ENCODE measurements around the gene NRG2.

The NRG2 gene

DNA sequence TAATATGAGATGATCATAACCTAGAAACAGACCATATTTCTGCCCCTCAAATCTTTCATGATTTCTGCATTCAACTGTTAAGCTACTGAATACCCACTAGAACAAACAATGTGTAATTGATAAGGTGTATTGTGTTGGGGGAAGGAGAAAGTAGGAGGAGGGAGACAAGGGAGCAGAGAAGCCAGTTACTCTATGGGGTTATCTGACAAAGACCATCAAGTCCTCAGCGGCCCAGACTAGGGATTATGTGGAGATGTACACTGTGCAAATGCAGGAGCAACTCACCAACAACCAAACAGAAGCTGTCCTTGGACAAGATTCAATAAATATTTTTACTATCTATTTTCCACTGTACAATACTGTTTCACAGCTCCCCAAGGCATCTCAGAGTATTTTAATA is 2.7 kb downstream of the NRG2 start:
- DNase-seq: no peak

DNA sequence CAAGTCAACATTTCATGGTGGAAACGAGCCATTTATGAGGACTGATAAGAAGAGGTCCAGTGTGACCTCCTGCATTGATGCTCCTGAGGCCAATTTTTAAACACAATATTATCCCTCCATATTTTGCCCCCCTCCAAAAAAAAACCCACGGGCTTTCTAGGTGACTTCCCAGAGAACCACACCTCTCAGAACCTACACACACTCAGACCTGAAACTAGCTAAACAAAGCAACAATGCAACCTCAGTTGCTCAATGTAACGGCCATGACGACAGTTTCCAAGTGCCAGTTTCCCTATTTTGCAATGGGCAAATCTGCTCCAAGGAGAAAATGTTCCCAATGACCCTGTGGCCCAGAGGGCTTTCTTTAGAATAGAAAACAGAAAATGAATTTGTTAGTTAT is 3.5 kb downstream of the NRG2 start:
- DNase-seq: no peak

DNA sequence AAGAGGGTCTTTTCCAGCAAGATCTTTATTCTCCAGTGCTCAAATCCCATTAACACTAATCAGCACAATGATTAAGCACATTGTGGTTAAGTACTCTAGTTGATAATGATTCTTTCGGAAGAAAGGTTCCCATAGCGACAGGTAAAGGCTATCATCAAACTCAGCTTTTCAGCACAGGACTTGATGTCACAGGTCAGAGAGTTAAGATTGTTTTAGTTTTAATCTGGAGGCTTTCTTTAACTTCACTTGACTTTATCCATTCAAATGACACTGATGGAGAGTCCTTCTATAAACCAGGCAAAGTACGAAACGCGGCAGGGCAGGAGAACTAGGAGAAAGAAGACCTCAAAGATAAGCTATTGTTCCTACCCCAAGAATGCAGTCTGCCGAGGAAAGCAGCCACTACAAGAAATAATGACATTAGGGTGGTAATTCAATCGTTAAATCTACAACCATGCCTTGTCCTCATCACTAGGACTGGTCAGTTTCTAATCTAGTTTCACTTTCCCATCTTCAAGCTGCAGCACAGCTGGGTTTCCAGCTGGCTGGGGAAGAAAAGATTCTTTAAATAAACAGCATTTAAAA is 4.6 kb downstream of the NRG2 start:
- no peak for DNase-seq

DNA sequence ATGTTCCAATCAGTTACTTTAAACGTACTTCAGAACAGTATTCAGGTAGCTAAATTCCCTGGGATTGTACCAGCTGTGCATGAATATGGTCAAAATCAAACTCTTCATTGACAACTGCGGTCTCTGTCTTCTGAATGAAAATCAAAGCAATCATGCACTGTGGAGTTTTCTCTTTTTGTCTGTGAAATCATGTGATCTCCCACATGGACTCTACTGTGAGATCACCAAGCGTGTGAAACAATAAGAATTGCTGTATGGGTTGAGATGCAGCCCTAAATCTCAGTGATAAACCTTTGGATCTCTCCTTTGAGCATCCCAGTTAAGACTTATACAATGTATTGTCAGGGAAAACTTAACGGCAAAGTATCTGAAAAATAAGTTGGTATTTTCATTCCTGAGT is 6.1 kb downstream of the NRG2 start:
- no peak for DNase-seq

DNA sequence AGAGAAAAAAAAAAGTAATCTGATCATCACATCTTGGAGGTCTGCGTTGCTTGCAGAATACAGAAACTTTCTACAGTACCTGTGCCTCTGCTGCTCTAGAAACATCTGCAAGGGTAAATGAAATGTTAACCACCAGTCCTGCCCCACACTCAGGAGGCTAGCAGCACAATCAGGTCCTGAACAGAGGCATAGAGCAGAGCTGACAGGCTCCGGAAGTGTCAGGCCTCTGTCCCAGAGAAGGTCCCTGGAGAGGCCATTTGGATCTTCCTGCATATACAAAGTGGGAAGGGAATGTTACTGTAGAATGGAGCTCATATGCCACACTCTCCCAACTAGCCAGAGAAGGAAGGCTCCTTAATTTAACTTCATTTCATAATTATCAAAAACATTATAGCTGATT is 7.2 kb downstream of the NRG2 start:
- no peak for DNase-seq

DNA sequence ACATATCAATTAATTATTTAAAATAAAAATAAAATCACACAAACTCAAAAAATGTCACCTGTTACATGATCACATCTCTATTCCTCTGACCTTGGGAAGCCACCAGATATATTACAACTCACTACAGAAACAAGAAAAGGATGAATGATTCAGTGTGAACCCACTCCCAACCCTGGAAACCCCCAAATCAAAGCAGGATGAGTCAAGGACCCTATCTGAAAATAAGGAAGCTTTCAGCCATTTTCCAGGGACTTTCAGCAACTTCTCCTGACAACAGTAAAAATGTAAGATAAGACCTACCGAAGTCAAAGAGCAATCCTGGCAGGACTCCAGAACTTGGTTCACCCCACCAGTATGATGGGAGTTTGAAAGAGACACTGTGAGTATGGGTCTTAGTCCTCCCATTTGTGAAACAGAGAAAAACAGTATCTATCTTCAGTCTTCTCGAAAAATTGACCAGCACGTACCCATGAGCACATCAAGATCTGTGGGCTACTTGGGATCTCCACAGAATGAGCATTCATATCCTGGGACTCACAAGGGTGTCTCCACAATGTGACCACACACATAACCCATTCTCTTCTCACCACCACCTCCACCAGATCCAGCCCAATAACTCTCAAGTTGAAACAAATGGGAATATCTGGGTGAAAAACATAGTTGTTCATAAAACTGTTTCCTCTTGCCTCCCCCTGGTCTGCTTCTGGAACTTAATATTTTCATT is 9.9 kb downstream of the NRG2 start:
- DNase-seq: no peak

DNA sequence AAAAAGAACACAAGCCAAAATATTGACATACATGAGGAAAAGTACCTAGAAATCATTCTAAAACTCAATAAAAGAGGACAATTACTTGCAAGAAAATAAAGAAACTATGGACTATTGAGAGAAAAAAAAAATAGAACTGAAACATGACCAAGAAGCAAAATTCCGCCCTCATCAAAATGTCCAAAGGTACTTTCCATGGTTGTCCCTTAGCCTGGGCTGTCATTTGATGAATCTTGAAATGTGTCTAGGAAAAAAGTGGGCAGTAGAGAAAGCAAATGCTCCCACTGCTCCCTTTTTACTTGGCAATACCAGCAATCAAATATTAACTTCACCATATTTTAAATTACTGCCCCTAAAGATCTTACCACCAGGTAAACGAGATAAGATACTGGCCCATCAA is 10.8 kb downstream of the NRG2 start:
- DNase-seq: no peak

DNA sequence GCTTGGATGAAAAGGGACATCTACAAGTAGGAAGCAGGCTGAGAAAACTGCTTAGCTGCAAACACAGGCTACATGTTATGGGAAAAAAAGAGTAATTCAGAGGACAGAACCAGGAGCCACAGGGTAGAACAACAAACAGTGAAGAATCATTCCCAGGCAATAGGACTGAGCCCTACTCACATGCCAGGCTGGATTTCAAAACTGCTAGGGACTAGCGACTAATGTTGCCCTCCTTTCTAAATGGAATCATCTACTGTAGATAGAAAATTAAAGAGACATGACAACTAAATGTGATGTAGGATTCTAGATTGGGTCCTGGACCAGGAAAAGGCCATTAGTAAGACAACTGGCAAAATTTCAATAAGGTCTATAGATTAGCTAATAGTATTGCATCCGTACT is 15.3 kb downstream of the NRG2 start:
- DNase-seq: no peak

DNA sequence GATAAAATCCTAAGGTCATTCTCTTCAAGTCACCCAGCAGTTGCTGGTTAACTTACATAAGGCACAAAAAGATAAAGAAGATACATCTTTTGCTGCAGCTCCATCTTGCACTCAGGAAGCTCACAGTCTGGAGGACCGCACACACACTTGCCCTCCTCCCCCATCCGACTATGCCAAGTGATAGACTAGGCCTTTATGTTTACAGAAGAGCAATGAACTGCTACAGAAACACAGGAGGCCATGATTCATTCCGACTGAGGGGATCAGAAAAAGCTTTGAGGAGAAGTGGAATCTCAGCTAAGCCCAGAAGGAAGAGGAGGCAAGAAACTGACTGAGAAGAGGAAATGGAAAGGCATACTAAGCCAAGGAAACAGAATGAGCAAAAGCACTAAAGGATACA is 17.4 kb downstream of the NRG2 start:
- DNase-seq: no peak

DNA sequence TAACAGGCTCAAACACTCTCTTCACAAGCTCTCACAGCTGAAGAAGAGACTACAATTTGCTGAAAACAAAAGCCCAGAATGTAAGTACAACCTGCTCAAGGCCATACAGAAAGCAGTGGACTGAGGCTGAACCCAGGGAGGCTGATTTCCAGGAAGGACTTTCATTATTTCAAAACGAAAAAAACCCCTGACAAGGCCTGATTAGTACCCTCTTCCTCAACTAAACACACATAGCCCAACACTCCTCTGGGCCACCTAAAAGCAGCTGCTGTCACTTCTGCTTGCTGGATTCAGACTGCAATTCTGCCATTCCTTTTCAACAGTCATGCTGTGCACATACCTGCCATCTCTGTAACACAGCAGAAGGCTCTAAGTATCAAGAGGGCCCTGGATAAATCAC is 18.2 kb downstream of the NRG2 start:
- no peak for DNase-seq

DNA sequence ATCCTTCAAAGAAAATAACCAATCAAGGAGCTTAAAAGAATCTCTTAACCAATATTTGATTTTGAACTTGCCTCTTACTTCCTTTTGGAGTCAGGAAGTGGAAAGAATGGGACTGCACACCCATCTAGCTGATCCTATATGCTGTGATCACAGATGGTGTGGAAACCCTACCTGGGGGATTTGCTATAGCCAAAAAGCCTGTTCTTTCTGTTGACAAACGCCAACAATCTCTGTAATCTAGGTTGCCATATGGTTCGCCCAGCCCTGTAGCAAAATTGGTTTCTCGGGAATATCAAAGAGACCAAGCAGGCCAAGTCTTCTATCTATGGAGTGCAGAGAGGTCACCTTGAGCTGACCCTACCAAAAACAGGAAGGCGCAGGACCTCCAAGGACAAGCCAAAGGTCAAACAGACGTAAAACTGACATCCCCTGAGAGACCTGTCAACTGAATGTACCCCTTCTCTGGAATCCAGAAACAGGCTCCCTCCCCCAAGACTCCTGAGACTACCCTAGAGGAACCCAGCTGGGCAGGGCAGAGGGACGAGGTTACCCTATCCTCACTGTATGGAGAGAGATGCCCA is 19.4 kb downstream of the NRG2 start:
- no peak for DNase-seq

DNA sequence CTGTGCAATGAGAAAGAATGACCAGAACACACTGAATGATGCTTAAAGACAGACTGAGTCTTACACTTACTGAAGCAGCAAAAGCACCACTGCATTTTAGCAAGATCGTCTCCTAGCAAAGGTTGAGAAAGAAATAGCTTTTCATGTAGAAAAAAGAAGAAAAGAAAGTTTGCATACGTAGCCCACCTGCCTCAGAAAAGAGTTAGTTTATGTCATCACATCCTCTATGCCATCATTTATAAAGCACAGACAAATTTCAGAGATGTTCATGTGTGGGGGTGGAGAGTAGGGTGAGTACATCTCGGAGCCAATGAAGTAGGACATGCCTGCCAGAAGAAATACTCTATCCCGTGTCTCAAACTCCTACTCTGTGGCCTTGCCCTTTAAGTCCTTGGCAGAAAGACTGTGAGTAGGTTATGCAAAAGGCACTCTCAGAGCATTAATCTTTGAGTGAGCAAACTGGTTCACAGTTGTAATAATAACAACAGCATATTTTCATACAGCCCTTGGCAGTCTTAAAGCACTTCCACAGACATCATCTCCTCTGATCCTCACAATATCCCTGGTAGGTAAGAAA is 22.4 kb downstream of the NRG2 start:
- no peak for DNase-seq

DNA sequence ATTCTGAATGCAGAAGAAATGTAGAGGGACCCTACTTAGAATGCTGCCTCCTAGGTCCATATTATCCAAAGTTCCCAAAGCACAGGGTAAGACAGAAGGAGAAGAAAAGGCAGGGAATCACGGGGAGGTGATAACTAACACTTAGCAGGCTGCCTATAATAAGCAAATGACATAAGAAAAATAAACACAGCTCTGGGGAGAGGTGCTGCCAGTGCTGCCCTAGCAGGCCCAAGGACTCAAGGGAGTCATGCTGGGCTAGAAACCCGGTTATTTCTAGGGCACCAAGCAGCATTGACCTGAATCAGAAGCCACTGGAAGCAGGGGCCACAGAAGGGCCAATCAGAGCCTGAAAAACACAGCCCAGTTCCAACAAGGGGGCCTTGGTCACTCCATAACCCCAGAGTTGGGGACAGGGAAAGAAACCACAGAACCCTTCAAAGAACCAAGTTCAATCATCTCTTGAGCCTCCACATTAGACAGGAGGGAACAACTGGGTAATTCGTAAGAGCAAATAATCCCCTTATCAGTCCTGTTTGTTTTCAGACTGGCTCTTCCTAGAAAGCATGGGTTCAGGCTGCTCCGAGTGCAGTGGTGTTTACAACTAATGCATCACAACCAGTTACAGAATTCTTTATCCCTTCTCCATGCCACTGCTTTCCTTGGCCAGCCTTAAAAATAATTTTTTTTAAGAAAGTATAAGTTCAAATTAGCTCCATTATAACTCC is 24.0 kb downstream of the NRG2 start:
- DNase-seq: no peak

DNA sequence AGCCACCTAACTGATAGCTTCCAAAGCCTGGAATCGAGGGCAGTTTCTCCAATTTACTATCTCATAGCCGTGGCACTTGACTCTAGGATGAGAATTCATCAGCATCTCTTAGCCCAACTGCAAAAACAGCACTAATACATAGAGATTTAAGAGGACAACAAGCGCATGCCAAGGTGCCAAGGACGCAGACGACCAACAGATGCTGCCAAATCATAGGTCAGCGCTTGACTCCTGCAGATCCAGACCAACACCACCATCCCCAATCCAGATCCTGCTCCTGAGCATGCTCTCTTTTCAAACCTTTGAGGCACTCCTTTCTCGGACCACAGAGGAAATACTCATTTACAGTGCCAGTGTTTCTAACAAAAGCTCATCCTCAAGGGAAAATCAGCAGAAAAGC is 24.6 kb downstream of the NRG2 start:
- DNase-seq: no peak

DNA sequence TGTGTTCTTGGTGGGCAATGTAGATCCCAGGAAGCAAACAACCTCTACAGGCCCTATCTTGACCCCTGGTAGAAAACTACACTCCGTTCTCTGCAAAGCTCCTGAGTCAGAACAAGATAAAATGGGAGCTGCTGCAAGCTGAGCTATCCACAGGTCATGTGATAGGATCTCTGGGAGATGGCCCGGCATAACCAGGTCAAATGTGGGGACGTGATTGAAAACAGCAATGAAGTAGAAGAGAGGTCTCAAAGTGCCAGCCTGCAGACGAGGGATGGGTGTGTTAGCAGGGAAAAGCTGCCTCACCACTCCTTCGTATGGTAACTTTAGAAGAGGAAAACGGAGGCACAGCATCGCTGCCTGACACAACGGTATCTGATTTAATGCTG is 25.0 kb downstream of the NRG2 start:
- DNase-seq: no peak

DNA sequence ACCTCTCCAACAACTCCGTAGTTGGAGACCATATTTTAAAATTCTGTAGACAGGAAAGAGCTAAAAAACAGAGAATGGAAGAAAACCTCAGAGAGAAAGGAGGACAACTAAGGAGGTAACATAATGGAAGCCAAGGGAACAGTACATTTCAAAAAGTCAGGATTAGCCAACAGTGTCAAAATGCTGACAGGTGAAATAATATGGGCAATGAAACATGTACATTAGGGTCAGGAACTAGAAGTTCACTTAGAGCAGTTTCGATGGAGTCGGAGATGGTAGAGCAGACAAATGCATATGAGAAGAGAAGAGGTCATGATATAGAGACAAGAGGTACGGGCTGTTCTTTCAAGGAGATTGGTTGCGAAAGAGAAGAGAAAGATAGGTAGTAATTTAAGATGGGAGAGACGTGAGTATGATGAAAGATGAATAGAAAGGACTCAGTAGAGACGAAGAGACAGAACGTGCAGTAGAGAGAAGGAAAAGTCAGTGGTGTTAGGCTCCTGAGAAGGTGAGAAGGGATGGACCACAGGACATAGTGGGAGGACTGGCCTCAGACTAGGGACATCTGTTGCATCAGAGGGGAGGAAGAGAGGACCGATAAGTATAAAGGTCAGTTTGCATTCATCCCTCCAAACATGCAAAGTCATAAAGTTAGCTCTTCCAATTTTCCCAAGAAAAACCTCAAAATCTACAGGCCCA is 25.6 kb downstream of the NRG2 start:
- no peak for DNase-seq

DNA sequence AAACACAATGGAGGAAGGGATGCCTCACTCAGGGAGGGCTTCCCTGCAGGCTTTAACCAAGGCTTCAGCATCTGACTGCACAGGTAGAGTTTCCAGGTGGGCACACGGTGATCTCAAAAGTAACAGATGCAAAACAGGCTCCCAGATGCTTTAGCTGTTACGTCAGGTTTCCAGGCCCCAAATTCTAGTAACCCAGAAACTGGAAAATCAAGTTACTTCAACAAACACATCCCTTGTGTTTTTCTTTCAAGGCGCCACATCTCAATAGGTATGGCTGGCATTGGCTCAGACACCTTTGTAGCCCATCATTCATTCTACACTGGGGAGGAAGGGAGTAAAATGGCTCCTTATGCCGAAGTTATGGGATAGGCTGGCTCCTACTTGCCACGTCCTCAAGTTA is 27.4 kb downstream of the NRG2 start:
- DNase-seq: no peak

DNA sequence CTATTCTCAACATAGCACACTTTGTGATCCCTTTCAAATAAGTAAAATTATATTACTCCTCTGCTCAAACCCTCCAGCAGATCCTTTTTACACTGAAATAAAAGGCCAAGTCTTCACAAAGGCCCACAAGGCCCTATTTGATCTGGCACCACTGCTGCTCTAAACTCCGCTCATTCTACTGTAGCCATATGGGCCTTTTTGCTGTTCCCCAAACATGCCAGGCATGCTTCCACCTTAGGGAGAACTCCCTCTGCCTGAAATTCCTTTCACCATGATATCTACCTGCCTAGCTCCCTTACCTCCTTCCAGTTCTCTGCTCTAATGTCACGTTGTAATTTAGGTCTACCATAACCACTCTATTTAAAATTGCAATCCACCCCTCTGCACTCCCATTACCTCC is 28.3 kb downstream of the NRG2 start:
- DNase-seq: no peak

DNA sequence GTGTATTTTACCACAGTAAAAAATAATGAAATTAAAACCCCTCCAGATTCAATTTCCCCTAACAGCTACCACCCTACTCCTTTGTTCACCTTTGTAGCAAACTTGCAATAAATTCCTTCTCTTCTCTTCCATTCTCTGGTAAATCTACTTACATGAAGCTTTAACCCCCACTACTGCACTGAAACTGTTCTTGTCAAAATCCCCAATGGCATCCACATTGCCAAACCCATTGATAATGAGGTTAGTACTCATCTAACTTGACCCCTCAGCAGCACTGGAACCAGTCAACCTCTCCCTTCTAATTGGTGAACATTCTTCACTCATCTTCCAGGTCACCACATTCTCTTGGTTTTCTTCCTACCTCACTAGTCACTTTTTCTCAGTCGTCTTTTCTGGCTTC is 29.6 kb downstream of the NRG2 start:
- DNase-seq: no peak

DNA sequence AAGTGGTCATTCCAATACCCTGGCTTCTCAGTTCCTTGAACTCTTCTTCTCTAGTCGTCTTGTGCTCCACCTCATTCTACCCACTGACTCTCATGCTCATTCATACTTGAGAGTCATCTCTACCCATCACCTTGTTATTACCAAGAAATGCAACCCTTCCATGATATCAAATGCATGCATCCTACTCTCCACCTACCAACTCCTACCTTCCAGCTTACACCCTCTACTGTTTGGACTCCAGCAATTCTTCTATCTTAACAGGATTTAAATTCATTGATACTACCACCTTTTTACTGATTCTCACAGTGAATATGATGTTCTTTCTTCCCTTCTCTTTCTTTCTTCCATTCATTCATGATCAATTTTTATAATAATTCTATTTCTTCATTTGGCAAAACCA is 30.7 kb downstream of the NRG2 start:
- DNase-seq: no peak

DNA sequence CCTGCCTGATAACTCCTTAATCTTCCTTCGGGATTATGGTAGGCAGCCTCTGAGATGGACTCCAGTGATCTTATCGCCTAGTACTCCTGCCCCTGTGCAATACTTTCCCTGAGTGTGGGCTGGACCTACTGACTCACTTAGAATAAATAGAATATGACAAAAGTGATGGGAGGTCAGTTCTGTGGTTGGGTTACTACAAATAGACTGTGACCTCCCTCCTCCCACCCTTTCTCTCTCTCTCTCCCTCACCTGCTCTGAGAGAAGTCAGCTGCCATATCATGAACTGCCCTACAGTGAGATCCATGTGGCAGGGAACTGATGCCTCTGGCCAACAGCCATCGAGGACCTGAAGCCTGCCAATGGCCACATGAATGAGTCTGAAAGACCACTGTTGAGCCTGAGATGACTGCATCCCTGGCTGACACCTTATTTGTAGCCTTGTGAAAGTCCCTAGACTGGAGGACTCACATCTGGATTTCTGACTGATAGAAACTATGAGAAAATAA is 31.7 kb downstream of the NRG2 start:
- DNase-seq: no peak

DNA sequence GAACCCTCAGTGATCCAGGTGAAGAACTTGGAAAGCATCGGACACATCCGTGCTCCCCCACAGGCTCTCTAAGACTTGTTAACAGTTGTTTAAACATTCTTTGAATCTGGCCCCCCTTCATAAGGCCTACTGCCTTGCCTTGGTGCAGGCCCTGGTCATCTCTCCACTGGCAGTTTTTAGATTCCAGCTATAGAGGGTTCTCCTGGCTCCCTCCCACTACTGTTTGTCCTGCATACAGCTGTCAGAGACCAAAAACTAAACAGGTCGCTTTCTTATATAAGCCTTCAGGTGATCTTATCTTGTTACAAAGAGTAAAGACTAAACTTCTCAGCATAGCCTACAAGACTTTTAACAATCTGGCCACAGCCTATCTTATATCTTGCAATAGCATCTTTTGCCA is 32.3 kb downstream of the NRG2 start:
- DNase-seq: no peak

DNA sequence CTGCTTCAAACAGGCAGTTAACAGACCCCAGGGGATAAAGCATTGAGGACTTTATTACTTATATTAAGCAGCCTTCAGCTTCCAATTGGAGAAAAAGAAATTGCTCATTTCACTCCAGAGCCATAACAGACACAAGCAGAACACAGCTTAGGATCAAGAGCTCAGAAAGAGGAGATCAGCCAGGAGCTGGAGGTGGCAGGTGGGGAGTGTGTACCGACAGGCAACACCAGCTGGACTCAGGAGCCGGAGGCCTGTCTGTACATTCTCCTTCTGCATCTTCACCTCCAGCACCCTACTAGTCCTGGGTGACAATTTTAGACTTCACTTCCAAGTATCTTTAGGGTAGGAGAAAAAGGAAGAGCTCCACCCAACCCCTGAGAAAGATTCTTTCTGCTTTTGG is 35.8 kb downstream of the NRG2 start:
- no peak for DNase-seq
